Fibroblast of the aortic adventitia (primary cell): ENCODE measurements around the gene PODXL2. TPM values are rescaled to one million over a fixed set of nuclear protein-coding genes. Genes with fewer than 3 reads are reported as not detected.

Experiments
- DNase-seq: peaks from one replicate; pipeline ENCODE4 v3.0.0-alpha.2; 2010; ENCODE audit warnings: low read depth
- H3K4me3 ChIP-seq: 2 replicates; pipeline ENCODE4 v1.5.1; 2011; ENCODE audit warnings: low read depth, mild to moderate bottlenecking, control low read depth, low read length, moderate library complexity
- total RNA-seq: library from RNA; depleted of rRNA; stranded (reverse); fragments of >200 nt; gene quantifications from 2 replicates; pipeline ENCODE4 v1.2.3, GENCODE V29; 2012; ENCODE audit warnings: low replicate concordance
- TF ChIP-seq, protein P1 (sequence below): IDR thresholded peaks from 2 replicates; pipeline ENCODE4 v1.5.1; 2011; ENCODE audit warnings: mild to moderate bottlenecking, low read length, control low read depth, inconsistent platforms; ENCODE audit not compliant: insufficient read depth

The PODXL2 gene
- total RNA-seq, 1 donor: 1.3 TPM

GRCh38 chr3:127670761-127671522 is 42.0 kb downstream of the PODXL2 start:
- H3K4me3 ChIP-seq: no peak overlapping the region
- DNase-seq: no peak
- TF ChIP-seq, protein P1, sequence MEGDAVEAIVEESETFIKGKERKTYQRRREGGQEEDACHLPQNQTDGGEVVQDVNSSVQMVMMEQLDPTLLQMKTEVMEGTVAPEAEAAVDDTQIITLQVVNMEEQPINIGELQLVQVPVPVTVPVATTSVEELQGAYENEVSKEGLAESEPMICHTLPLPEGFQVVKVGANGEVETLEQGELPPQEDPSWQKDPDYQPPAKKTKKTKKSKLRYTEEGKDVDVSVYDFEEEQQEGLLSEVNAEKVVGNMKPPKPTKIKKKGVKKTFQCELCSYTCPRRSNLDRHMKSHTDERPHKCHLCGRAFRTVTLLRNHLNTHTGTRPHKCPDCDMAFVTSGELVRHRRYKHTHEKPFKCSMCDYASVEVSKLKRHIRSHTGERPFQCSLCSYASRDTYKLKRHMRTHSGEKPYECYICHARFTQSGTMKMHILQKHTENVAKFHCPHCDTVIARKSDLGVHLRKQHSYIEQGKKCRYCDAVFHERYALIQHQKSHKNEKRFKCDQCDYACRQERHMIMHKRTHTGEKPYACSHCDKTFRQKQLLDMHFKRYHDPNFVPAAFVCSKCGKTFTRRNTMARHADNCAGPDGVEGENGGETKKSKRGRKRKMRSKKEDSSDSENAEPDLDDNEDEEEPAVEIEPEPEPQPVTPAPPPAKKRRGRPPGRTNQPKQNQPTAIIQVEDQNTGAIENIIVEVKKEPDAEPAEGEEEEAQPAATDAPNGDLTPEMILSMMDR: no peak

- no peak for DNase-seq
- TF ChIP-seq, protein P1: no peak
- peak overlapping the region; percentile 74 for H3K4me3 ChIP-seq
Measured at GRCh38 chr3:127671523-127672428, 42.8 kb downstream of the PODXL2 start.

DNA sequence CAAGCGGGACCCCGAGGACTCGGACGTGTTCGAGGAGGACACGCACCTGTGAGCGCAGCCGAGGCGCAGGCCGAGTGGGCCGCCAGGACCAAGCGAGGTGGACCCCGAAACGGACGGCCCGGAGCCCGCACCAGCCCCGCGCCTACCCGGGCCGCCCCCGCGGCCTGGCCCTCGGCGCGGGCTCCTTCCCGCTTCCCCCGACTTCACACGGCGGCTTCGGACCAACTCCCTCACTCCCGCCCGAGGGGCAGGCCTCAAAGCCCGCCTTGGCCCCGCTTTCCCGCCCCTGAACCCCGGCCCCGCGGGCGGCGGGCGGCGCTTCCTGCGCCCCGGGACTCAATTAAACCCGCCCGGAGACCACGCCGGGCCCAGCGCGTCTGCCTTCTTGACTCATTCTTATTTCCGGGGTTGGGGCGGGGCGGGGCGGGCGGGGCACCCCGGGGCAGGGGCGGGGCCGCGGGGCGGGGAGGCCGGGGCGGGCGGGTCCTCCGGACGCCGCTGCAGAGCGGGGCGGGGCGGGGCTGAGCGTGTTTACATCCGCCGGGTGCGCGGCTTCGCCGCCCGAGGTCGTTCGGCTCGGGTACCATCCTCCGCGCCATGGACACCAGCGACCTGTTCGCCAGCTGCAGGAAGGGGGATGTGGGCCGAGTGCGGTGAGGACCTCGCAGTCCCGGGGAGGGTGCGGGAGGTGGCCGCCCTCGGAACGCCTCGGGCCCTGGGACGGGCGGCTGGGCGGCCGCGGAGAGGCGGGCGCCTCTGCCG is 43.6 kb downstream of the PODXL2 start, which contains the start of gene ABTB1:
Gene ABTB1 (plus strand): TSS at position 524 of the 762 bp plus-strand sequence. CDS start 74 bp downstream, at position 598.
- peak; percentile 53 for DNase-seq
- H3K4me3 ChIP-seq: peak within 1 kb of the TSS; percentile 88
- TF ChIP-seq, protein P1: no peak

GRCh38 chr3:127673191-127674100 is 44.5 kb downstream of the PODXL2 start:
- peak; percentile 56 for DNase-seq
- TF ChIP-seq, protein P1: no peak
- peak overlapping the region; percentile 88 for H3K4me3 ChIP-seq

GRCh38 chr3:127674101-127674721 is 45.2 kb downstream of the PODXL2 start:
- peak overlapping the region; percentile 88 for H3K4me3 ChIP-seq
- TF ChIP-seq, protein P1: no peak
- DNase-seq: no peak
